Measurements from ENCODE around the gene KRT10.

DNA sequence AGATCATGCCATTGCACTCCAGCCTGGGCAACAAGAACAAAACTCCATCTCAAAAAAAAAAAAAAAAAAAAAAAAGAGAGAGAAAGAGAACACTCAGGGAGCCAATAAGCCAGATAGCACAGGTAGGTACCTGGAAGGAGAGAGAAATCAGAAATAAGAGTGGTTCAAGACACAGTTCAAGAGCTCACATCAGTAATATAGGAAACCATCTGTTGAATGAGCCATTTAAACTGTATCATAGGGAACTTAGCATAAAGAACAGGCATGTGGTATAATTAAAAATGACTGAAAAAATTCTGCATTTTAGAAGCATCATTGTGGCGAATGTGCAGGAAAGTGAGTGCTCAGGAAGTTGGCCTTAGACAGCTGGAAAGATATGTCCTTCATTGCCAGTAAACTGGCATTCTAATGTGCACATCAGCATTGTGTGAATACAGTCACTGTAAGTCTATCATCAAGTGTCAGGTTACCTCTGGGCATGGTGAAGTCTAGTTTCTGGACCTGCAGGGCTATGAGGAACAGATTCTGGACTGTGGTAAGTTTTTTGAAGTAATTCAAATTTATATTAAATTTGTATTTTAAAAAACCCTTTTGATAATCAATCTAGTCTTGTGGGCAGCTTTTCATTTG is 24.2 kb upstream of the KRT10 start:
- TF ChIP-seq, protein P1, sequence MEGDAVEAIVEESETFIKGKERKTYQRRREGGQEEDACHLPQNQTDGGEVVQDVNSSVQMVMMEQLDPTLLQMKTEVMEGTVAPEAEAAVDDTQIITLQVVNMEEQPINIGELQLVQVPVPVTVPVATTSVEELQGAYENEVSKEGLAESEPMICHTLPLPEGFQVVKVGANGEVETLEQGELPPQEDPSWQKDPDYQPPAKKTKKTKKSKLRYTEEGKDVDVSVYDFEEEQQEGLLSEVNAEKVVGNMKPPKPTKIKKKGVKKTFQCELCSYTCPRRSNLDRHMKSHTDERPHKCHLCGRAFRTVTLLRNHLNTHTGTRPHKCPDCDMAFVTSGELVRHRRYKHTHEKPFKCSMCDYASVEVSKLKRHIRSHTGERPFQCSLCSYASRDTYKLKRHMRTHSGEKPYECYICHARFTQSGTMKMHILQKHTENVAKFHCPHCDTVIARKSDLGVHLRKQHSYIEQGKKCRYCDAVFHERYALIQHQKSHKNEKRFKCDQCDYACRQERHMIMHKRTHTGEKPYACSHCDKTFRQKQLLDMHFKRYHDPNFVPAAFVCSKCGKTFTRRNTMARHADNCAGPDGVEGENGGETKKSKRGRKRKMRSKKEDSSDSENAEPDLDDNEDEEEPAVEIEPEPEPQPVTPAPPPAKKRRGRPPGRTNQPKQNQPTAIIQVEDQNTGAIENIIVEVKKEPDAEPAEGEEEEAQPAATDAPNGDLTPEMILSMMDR (IDR thresholded peaks at IDR 0.05), result no peak
- TF ChIP-seq POLR2A (IDR thresholded peaks at IDR 0.05) (no peak), POLR2AphosphoS5 (IDR thresholded peaks at IDR 0.05) (no peak)
